Activated T-helper 17 cell treated with anti-CD3 and anti-CD28 coated beads, Interleukin-2, amount 50 U/mL, for 72 hours (primary cell): ENCODE measurements around the gene GRAMD2A. TPM values are rescaled to one million over a fixed set of nuclear protein-coding genes. Genes with fewer than 3 reads are reported as not detected.

ENCODE experiments used
- ATAC-seq: fragments of 150-1000 bp; cut with Tn5 transposase; replicated peaks from 2 replicates; pipeline ENCODE4 v1.10.0; 2021; ENCODE audit warnings: mild to moderate bottlenecking, moderate library complexity
- H3K27ac Mint-ChIP-seq: one replicate; pipeline ENCODE4 v1.8.0; 2022; ENCODE audit warnings: mixed read lengths
- H3K27me3 Mint-ChIP-seq: one replicate; pipeline ENCODE4 v1.8.0; 2022; ENCODE audit warnings: mixed read lengths
- H3K36me3 Mint-ChIP-seq: one replicate; pipeline ENCODE4 v1.8.0; 2022; ENCODE audit warnings: low read depth, mild to moderate bottlenecking, mixed read lengths
- H3K4me1 Mint-ChIP-seq: one replicate; pipeline ENCODE4 v1.8.0; 2022; ENCODE audit warnings: mixed read lengths
- H3K4me3 Mint-ChIP-seq: one replicate; pipeline ENCODE4 v1.8.0; 2022; ENCODE audit warnings: mild to moderate bottlenecking, mixed read lengths
- H3K9me3 Mint-ChIP-seq: one replicate; pipeline ENCODE4 v1.8.0; 2022; ENCODE audit warnings: mixed read lengths
- total RNA-seq, 2 donors: library from RNA; stranded (reverse); gene quantifications; one replicate each; pipeline ENCODE4 v1.2.3, GENCODE V29; 2022

The GRAMD2A gene
- total RNA-seq, 2 donors from 2014 or later, result 0.50 TPM; not detected in 1

DNA sequence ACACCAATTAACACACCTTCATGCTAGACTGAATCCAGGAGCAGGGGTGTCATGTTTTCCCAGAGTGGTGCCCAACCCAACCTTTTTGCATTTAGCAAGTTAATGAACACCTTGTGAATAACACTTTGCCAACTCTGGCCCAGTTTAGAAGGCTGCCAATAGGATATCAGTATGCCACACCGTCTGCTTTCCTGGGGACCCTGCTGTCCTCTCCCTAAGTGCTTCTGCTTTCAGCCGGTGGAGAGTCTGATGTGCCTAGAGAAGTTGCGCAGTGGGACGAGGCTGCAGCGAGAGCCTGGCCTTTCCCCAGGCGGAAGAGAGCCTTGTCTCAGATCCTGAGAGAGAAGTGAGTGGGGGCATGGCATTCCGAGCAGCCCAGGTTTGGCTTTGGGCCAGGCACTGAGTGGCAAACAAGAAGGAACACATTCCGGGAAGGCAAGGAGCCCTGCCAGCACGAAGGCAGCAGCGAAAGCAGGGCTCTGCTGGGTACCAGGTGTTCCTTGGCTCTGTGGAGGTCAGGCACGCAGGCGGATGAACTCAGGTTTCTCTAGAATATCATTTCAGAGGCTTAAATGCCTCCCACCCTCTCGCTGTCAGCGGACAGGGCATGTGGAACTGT is 42.5 kb downstream of the GRAMD2A start:
- Mint-ChIP-seq H3K27ac (peak overlapping the region; percentile 77), H3K9me3 (no peaks in the 10 kb centered on the region), H3K4me1 (peaks cover 5% of the 10 kb centered on the region), H3K27me3 (peaks cover 3% of the 10 kb centered on the region), H3K4me3 (peak overlapping the region; percentile 83), H3K36me3 (no peaks in the 10 kb centered on the region)
- ATAC-seq, result no peak

DNA sequence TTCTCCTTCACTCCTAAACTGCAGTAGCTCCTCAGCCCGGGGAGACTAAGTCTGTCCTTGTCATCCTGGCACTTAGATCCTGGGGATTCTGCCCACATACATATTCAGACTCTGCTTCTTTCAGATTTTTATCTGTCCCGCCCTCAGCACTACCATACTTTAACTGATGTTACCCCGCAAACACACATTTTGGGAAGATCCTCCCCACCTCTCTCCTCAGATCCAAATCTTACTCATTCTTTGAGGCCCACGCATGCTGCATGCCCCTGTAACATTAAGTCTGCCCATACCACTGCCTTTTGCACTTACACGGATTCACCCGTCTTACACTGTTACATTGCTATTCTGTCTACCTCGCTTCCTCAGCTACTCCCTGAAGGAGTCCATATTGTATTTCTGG is 43.3 kb downstream of the GRAMD2A start:
- Mint-ChIP-seq H3K9me3 (no peaks in the 10 kb centered on the region), H3K4me1 (peaks cover 5% of the 10 kb centered on the region), H3K4me3 (no peak overlapping the region), H3K36me3 (no peaks in the 10 kb centered on the region), H3K27me3 (peaks cover 3% of the 10 kb centered on the region), H3K27ac (no peak overlapping the region)
- no peak for ATAC-seq

DNA sequence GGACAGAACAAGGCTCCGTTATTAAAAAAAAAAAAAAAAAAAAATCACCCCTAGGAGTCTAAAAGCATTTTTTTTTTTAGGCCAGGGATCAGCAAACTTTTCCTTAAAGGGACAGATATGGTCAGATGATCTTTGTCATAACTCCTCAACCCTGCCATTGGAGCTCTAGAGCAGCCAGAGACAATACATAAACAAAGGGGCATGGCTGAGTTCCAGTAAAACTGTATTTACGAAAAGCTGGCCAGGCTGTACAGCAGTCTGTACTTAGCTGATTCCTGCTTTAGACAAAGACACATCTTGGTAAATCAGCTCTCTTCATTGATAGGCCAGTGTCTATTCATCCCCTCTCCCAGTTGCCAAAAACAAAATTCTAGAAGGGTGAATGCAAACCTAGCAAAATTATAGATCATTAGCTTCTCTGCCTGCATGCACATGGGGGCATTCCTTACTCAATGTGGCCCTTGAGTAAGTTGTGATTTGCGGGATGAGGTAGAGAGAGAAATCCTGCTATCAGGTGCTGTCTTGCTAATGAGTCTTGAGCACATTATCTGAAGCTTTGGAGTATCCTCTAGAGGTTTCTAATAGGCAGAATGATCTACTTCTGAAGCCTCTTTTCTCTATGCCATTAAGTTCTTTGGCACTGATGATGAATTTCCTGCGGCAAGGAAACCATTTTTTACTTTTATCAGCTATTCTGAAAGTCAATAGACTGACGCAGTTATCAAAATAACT is 44.2 kb downstream of the GRAMD2A start:
- no peak overlapping the region for H3K4me3 Mint-ChIP-seq
- H3K4me1 Mint-ChIP-seq, result peaks cover 5% of the 10 kb centered on the region
- no peak for ATAC-seq
- H3K36me3 Mint-ChIP-seq, result no peaks in the 10 kb centered on the region
- peaks cover 3% of the 10 kb centered on the region for H3K27me3 Mint-ChIP-seq
- H3K27ac Mint-ChIP-seq, result no peak overlapping the region
- no peaks in the 10 kb centered on the region for H3K9me3 Mint-ChIP-seq

GRCh38 chr15:72147418-72147817 is 50.2 kb downstream of the GRAMD2A start:
- Mint-ChIP-seq H3K27ac (no peak overlapping the region), H3K4me1 (no peaks in the 10 kb centered on the region)
- ATAC-seq, result no peak

DNA sequence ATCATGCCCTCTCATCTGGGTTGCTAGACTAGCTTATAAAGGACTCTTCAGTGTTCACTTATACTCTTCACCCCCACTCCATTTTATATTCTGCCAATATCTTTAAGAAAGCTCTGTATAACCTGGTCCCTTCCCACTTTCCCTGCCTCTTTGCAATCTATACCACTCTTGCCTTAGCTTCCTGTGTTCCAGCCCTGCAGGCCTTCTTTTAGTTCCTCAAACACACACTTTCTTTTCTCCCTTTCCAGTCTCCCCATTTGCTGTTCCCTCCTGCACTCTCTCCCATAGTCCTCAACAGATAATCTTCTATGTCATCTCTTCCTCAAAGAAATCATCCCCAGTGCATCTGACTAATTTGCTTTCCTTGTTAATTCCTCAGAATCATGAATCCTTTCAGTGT is 50.7 kb downstream of the GRAMD2A start:
- Mint-ChIP-seq H3K36me3 (no peaks in the 10 kb centered on the region), H3K27me3 (peaks cover 14% of the 10 kb centered on the region), H3K4me1 (no peaks in the 10 kb centered on the region), H3K27ac (no peak overlapping the region), H3K4me3 (no peak overlapping the region), H3K9me3 (no peaks in the 10 kb centered on the region)
- no peak for ATAC-seq

More at GRCh38 chr15:72147418-72147817, 50.2 kb downstream of the GRAMD2A start:
- Mint-ChIP-seq H3K36me3 (no peaks in the 10 kb centered on the region), H3K9me3 (no peaks in the 10 kb centered on the region), H3K4me3 (no peak overlapping the region), H3K27me3 (peaks cover 14% of the 10 kb centered on the region)

GRCh38 chr15:72146221-72146620 is 51.4 kb downstream of the GRAMD2A start:
- Mint-ChIP-seq H3K36me3 (no peaks in the 10 kb centered on the region), H3K27me3 (peaks cover 14% of the 10 kb centered on the region), H3K9me3 (no peaks in the 10 kb centered on the region), H3K4me3 (no peak overlapping the region), H3K27ac (no peak overlapping the region), H3K4me1 (no peaks in the 10 kb centered on the region)
- ATAC-seq, result no peak

GRCh38 chr15:72141171-72142084 is 56.2 kb downstream of the GRAMD2A start:
- peaks cover 6% of the 10 kb centered on the region for H3K27me3 Mint-ChIP-seq
- ATAC-seq, result peak; percentile 40
- H3K9me3 Mint-ChIP-seq, result no peaks in the 10 kb centered on the region
- no peak overlapping the region for H3K27ac Mint-ChIP-seq
- no peak overlapping the region for H3K4me3 Mint-ChIP-seq
- no peaks in the 10 kb centered on the region for H3K36me3 Mint-ChIP-seq
- no peaks in the 10 kb centered on the region for H3K4me1 Mint-ChIP-seq

GRCh38 chr15:72140088-72140487 is 57.5 kb downstream of the GRAMD2A start:
- Mint-ChIP-seq H3K27me3 (no peaks in the 10 kb centered on the region), H3K9me3 (no peaks in the 10 kb centered on the region), H3K4me3 (no peak overlapping the region), H3K4me1 (no peaks in the 10 kb centered on the region), H3K36me3 (no peaks in the 10 kb centered on the region), H3K27ac (no peak overlapping the region)
- no peak for ATAC-seq

DNA sequence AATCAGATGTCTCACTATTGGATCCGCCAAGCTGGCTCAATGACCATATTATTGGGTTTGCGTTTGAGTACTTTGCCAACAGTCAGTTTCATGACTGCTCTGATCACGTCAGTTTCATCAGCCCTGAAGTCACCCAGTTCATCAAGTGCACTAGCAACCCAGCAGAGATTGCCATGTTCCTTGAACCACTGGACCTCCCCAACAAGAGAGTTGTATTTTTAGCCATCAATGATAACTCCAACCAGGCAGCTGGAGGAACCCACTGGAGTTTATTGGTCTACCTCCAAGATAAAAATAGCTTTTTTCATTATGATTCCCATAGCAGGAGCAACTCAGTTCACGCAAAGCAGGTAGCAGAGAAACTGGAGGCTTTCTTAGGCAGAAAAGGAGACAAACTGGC is 57.9 kb downstream of the GRAMD2A start:
- no peaks in the 10 kb centered on the region for H3K9me3 Mint-ChIP-seq
- no peak overlapping the region for H3K4me3 Mint-ChIP-seq
- ATAC-seq, result no peak
- H3K27ac Mint-ChIP-seq, result no peak overlapping the region
- H3K36me3 Mint-ChIP-seq, result no peaks in the 10 kb centered on the region
- no peaks in the 10 kb centered on the region for H3K27me3 Mint-ChIP-seq
- H3K4me1 Mint-ChIP-seq, result no peaks in the 10 kb centered on the region

GRCh38 chr15:72136170-72137051 is 61.2 kb downstream of the GRAMD2A start:
- Mint-ChIP-seq H3K27me3 (no peaks in the 10 kb centered on the region), H3K9me3 (no peaks in the 10 kb centered on the region), H3K27ac (no peak overlapping the region), H3K36me3 (no peaks in the 10 kb centered on the region), H3K4me3 (no peak overlapping the region), H3K4me1 (no peaks in the 10 kb centered on the region)
- no peak for ATAC-seq

- ATAC-seq, result no peak
- H3K9me3 Mint-ChIP-seq, result no peaks in the 10 kb centered on the region
- no peak overlapping the region for H3K4me3 Mint-ChIP-seq
- H3K27me3 Mint-ChIP-seq, result no peaks in the 10 kb centered on the region
- H3K27ac Mint-ChIP-seq, result no peak overlapping the region
- H3K4me1 Mint-ChIP-seq, result no peaks in the 10 kb centered on the region
- no peaks in the 10 kb centered on the region for H3K36me3 Mint-ChIP-seq
These were observed 61.9 kb downstream of the GRAMD2A start for GRCh38 chr15:72135719-72136118.

DNA sequence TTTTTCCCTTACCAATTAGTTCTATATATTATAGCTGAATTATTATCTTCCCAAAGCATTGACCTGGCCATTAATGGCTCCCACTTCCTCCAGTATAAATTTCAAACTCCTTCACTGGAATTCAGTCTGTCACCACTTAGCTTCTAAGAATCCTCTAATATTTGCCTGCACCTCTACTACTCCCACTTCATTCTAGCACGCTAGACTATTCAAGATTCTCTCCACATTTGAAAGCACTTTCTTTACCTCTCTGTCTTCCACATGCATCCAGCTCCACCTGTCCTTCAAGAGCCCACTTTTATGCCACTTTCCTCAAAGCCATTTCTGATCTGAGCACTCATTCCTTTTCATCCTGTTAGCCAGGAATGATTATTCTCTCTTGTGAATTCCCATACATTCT is 64.4 kb downstream of the GRAMD2A start:
- Mint-ChIP-seq H3K27ac (no peak overlapping the region), H3K4me1 (no peaks in the 10 kb centered on the region), H3K9me3 (no peaks in the 10 kb centered on the region), H3K36me3 (no peaks in the 10 kb centered on the region), H3K27me3 (no peaks in the 10 kb centered on the region), H3K4me3 (no peak overlapping the region)
- ATAC-seq, result no peak

DNA sequence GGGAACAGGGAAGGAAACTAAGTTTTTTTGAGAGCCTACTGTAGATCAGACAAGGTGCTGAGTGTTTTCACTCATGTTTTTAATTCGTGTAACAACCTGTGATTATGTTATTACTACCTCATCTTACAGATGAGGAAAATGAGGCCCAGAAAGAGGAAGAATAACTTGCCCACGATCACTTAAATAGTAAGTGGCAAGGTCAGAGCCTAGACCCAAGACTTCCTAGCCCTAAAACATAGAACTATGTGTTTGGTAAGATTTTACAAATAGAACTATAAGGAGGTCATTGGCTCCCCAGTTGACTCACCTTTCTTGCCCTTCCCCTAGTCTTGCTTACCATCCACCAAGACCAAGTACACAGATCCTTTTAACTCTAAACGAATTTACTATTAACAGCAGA is 65.7 kb downstream of the GRAMD2A start:
- no peaks in the 10 kb centered on the region for H3K4me1 Mint-ChIP-seq
- H3K36me3 Mint-ChIP-seq, result no peaks in the 10 kb centered on the region
- no peaks in the 10 kb centered on the region for H3K27me3 Mint-ChIP-seq
- no peaks in the 10 kb centered on the region for H3K9me3 Mint-ChIP-seq
- H3K4me3 Mint-ChIP-seq, result no peak overlapping the region
- no peak overlapping the region for H3K27ac Mint-ChIP-seq
- no peak for ATAC-seq

DNA sequence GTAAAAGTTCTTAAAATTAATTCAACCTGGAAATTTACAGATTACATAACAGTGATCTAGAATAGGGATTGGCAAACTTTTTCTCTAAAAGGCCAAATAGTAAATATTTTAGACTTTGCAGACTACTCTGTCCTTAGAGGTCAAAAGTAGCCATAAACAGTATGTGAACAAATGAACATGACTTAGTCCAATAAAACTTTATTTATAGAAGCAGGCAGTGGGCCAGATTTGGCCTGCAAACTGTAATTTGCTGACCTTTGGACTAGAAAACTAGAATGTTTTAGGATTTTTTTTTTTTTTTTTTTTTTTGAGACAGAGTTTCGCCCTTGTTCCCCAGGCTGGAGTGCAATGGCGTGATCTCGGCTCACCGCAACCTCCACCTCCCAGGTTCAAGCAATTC is 67.3 kb downstream of the GRAMD2A start:
- no peaks in the 10 kb centered on the region for H3K9me3 Mint-ChIP-seq
- H3K36me3 Mint-ChIP-seq, result no peaks in the 10 kb centered on the region
- H3K27ac Mint-ChIP-seq, result no peak overlapping the region
- H3K27me3 Mint-ChIP-seq, result no peaks in the 10 kb centered on the region
- H3K4me3 Mint-ChIP-seq, result no peak overlapping the region
- ATAC-seq, result no peak
- no peaks in the 10 kb centered on the region for H3K4me1 Mint-ChIP-seq
